Endothelial cell of umbilical vein (primary cell): ENCODE results near the gene LPP.

Source experiments
- EZH2 ChIP-seq: IDR thresholded peaks from 2 replicates; pipeline ENCODE4 v1.6.1; 2012; ENCODE audit warnings: borderline replicate concordance, low read depth, mild to moderate bottlenecking, moderate library complexity, low read length, inconsistent platforms; ENCODE audit not compliant: severe bottlenecking
- GATA2 ChIP-seq: IDR thresholded peaks from 2 replicates; pipeline ENCODE4 v1.7.0; 2011; ENCODE audit warnings: low read depth, mild to moderate bottlenecking, moderate library complexity, mixed read lengths, low read length; ENCODE audit not compliant: insufficient read length, insufficient read depth
- JUN ChIP-seq: IDR thresholded peaks from 2 replicates; pipeline ENCODE4 v1.6.1; 2011; ENCODE audit warnings: borderline replicate concordance, low read depth; ENCODE audit not compliant: insufficient read length, insufficient read depth
- MYC ChIP-seq: IDR thresholded peaks from one replicate; pipeline ENCODE4 v1.6.1; 2011; ENCODE audit warnings: mild to moderate bottlenecking, low read depth, low read length
- POLR2A ChIP-seq: IDR thresholded peaks from 2 replicates; pipeline ENCODE4 v1.6.1; 2012; ENCODE audit warnings: low read depth, mild to moderate bottlenecking, control low read depth, low read length
- POLR2AphosphoS5 ChIP-seq: IDR thresholded peaks from 2 replicates; pipeline ENCODE4 v1.6.1; 2012; ENCODE audit warnings: low read depth, mild to moderate bottlenecking, control low read depth, low read length, moderate library complexity; ENCODE audit not compliant: insufficient read depth
- TF ChIP-seq, protein P1 (sequence below), 2 donors: IDR thresholded peaks; 1 replicate in 1 of 2; 2 replicates in 1 of 2; pipeline ENCODE4 v1.5.1; 2011; ENCODE audit warnings: low read length in 2 of 2, mild to moderate bottlenecking in 2 of 2, moderate library complexity in 2 of 2, control low read depth in 1 of 2, inconsistent platforms in 1 of 2, low read depth in 1 of 2; ENCODE audit not compliant: insufficient read depth in 1 of 2; ENCODE audit errors: extremely low read depth in 1 of 2
- TF ChIP-seq, protein P2 (sequence below): IDR thresholded peaks from 2 replicates; pipeline ENCODE4 v1.6.1; 2011; ENCODE audit not compliant: insufficient read depth, insufficient read length

DNA sequence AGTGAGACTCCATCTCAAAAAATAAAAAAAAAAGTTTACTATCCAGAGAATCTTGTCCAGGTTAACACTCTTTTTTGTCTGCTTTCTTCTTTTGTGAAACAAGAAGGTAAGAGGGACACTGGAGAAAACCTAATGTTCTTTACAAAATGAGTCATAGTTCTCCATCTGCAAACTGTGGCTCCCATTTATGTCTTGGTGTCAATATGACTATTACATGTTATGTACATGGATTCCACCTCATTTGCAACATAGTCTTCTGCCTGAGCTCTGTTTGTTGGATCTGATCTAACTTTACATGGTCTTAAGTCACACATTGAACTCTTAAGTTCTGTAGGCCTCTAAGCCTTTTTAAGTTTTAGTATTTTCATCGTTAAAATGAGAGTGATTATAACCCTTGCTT, 596.7 kb downstream of the LPP start:
- TF ChIP-seq POLR2A (no peak), EZH2 (no peak), POLR2AphosphoS5 (no peak), MYC (no peak), GATA2 (no peak), JUN (no peak)
- TF ChIP-seq, protein P1, sequence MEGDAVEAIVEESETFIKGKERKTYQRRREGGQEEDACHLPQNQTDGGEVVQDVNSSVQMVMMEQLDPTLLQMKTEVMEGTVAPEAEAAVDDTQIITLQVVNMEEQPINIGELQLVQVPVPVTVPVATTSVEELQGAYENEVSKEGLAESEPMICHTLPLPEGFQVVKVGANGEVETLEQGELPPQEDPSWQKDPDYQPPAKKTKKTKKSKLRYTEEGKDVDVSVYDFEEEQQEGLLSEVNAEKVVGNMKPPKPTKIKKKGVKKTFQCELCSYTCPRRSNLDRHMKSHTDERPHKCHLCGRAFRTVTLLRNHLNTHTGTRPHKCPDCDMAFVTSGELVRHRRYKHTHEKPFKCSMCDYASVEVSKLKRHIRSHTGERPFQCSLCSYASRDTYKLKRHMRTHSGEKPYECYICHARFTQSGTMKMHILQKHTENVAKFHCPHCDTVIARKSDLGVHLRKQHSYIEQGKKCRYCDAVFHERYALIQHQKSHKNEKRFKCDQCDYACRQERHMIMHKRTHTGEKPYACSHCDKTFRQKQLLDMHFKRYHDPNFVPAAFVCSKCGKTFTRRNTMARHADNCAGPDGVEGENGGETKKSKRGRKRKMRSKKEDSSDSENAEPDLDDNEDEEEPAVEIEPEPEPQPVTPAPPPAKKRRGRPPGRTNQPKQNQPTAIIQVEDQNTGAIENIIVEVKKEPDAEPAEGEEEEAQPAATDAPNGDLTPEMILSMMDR (IDR thresholded peaks at IDR 0.05; ENCODE audit: extremely low read depth in 1 of 2, insufficient read depth in 1 of 2, low read depth in 1 of 2, low read length in 2 of 2): no peak
- TF ChIP-seq, protein P2, sequence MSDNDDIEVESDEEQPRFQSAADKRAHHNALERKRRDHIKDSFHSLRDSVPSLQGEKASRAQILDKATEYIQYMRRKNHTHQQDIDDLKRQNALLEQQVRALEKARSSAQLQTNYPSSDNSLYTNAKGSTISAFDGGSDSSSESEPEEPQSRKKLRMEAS: no peak
